RWPE1 (cell line): ENCODE results near the gene ZNF330.

ENCODE experiments used
- CTCF ChIA-PET: fragments of 350-600 bp; sonication (Branson Sonifier 250); formaldehyde crosslinking; extraction: SDS; loops from one replicate; lab custom pipeline; 2021; lab: Yijun Ruan, JAX
- POLR2A ChIA-PET: fragments of 400-600 bp; formaldehyde crosslinking; extraction: SDS; loops from one replicate; lab custom pipeline; 2020; ENCODE audit warnings: antibody characterized with exemption; ENCODE audit not compliant: low non-redundant PET; lab: Yijun Ruan, JAX
- DNase-seq: peaks from one replicate; pipeline ENCODE4 v3.0.0; 2012; ENCODE audit warnings: low spot score
- H3K27ac ChIP-seq: fragments of 450-650 bp; 2 replicates; pipeline ENCODE4 v1.5.1; 2017
- TF ChIP-seq, protein P1 (sequence below): fragments of 450-650 bp; conservative IDR thresholded peaks from 2 replicates; pipeline ENCODE4 v1.5.1; 2017; ENCODE audit warnings: low read depth, mild to moderate bottlenecking

Gene ZNF330

DNA sequence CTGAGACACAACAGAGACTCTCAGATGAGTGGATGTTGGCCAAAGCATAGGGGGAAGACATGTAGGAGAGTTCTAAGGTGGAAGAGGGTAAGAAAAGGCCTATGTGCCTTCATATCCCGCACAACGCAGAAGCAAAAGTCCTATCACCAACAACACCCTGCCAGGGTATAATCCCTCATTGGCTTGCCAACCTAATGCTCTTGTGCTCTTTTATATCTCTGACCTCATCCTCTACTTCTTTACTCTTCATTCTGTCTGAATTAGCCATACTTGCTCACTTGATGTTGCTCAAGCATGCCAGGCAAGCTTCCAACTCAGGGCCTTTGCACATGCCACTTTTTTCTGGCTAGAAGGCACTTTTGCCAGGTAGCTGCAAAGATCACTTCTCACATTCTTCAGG, 28.1 kb upstream of the ZNF330 start:
- no peak overlapping the region for H3K27ac ChIP-seq
- no peak for DNase-seq
- TF ChIP-seq, protein P1, sequence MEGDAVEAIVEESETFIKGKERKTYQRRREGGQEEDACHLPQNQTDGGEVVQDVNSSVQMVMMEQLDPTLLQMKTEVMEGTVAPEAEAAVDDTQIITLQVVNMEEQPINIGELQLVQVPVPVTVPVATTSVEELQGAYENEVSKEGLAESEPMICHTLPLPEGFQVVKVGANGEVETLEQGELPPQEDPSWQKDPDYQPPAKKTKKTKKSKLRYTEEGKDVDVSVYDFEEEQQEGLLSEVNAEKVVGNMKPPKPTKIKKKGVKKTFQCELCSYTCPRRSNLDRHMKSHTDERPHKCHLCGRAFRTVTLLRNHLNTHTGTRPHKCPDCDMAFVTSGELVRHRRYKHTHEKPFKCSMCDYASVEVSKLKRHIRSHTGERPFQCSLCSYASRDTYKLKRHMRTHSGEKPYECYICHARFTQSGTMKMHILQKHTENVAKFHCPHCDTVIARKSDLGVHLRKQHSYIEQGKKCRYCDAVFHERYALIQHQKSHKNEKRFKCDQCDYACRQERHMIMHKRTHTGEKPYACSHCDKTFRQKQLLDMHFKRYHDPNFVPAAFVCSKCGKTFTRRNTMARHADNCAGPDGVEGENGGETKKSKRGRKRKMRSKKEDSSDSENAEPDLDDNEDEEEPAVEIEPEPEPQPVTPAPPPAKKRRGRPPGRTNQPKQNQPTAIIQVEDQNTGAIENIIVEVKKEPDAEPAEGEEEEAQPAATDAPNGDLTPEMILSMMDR, result no peak
- ChIA-PET POLR2A (no interaction called here), CTCF (no interaction called here)

DNA sequence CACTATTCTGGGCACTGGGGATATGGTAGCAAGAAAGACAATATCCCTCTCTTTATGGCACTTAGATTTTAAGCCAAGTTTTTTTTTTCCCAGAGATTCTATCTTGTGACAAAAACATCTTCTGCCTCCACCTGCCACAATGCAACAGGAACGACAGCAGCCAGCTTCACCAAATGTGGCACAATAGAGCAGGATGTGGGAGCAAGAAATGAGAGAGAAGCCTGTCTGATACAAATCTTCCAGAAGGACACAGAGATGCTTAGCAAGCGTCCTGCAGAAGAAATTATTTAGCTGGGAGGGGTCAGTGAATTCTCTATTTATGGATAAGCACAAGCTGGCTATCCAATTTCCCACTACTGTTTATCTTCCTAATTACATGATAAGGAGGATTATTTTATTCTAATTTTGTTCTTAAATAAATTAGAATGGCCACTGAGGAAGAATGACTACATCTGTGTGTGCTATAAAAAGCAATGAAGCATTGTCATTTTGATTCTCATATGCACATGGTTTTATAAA, 27.1 kb upstream of the ZNF330 start:
- POLR2A ChIA-PET, result no interaction called here
- no peak overlapping the region for H3K27ac ChIP-seq
- CTCF ChIA-PET, result no interaction called here
- TF ChIP-seq, protein P1, result no peak
- no peak for DNase-seq

DNA sequence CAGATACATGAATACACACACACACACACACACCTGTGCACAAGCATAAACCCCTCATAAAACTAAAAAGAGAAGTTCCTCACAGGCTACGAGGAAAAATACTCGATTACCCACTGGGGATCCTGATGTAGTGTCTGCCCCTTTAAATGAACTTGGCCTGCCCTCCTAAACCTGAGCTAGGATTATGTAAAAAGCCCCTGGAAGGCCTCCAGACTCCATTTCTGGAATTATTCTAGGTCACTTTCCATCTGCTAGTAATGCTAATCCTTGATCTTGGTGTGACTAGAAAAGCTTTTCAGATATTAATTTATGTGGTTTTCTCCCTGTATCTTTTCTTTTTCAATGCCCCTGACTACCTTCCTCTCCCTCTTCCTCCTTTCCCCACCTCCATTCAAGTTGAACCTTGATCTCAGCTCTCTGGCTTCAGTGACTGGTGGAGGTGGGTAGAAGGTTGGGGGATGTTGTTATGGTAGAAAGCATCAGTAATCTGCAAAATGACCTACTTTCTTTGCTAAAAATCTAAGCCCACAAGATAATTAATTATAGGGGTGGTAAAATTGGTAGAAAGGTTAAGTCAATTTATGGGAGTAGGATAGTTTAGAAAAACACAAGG, 25.5 kb upstream of the ZNF330 start:
- ChIA-PET POLR2A (no interaction called here), CTCF (no interaction called here)
- TF ChIP-seq, protein P1, result no peak
- DNase-seq, result no peak
- no peak overlapping the region for H3K27ac ChIP-seq

DNA sequence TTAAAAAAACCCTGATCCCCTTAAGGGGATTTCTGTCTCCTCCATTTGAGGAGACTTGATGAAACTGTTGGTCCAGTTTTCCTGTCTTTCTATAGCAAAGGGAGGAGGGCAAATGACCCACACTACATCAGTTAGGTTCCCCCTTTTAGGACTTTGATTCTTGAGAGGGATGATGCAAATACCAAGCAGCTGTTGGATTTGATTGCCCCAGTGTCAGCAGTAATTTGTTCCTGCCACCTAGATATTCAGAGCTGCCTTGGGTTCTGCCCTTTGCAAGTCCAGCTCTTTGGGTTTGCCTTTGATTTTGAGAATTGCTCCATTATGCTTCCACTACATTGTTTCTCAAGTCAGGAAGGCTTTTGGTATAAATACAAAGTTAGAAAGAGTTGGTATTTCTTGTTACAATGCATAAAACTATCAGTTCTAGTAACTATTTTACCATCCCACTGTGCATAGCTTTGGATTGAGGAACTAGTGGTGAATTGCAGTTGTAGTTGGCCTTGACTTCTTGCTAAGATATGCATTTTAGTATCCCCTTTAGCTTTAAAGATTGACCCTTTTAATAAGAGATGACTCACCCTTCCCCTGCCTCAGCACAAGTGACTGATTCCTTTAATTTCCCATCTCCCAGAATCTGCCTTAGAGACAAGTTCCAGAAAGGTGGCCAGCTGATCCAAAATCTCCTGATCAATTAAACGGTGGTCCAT, 24.3 kb upstream of the ZNF330 start:
- POLR2A ChIA-PET, result no interaction called here
- CTCF ChIA-PET, result interaction anchor here (0.6 kb wide), 1 partner anchor 283 kb away, joined by 3 read pairs; no protein-coding TSS in a partner anchor
- TF ChIP-seq, protein P1, result no peak
- DNase-seq, result no peak
- H3K27ac ChIP-seq, result no peak overlapping the region

DNA sequence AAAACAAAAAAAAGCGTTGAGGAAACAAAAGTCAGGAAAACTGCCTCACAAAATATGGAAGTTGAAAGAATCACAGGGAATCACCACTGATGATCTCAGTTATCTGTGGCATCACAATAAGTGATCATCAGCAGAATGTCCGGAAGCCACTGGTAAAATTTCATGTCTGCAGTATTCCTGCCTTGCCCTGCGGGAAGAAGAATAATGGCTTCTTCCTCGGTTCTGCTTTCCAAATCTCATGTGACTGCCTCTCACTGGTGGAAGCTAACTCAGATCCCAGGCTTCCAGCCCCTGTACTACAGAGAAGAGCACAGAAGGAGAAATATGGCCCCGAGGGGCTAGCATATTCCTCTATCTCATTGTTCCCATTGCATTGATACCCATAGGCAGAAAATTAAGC, 12.7 kb upstream of the ZNF330 start:
- TF ChIP-seq, protein P1, result no peak
- ChIA-PET POLR2A (no interaction called here), CTCF (interaction anchor here (0.6 kb wide), 1 partner anchor 641 kb away, joined by 3 read pairs; no protein-coding TSS in a partner anchor)
- no peak for DNase-seq
- H3K27ac ChIP-seq, result no peak overlapping the region

DNA sequence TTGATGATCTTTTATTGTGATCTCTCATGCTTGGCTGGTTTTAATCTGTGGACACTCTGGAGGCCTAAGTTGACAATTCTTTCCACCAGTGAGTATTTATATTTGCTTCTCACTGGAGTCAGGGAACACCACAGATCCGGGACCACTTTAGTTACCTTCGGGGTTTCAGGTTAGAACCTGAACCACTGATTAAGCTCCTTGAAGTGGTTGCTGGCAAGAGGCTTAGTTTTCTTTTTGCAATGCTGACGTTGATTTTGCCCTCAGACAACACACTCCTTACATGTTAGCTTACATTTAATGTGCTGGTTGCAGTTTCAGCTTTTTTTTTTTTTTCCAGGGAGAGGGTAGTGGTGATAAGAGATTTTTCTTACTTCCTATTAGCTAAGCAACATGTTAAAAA, 10.5 kb upstream of the ZNF330 start:
- ChIA-PET POLR2A (no interaction called here), CTCF (interaction anchor here (0.6 to 0.8 kb wide), 2 partner anchors 871 to 1836 kb away, joined by 3 read pairs; no protein-coding TSS in a partner anchor)
- TF ChIP-seq, protein P1, result no peak
- no peak for DNase-seq
- H3K27ac ChIP-seq, result no peak overlapping the region
